Measurements from ENCODE around the gene FBXO34.

- TF ChIP-seq SUZ12 (IDR thresholded peaks at IDR 0.05; ENCODE audit: extremely low read depth, insufficient read depth, insufficient read length) (no peak), ZNF274 (IDR thresholded peaks at IDR 0.05; ENCODE audit: low read depth, low read length) (no peak), YY1 (IDR thresholded peaks at IDR 0.05; ENCODE audit: insufficient read depth, insufficient read length) (no peak)
These were observed 31.3 kb downstream of the FBXO34 start for GRCh38 chr14:55302367-55303124.

All from NT2/D1 (cell line).